HepG2 (cell line): ENCODE data around the gene SBNO2. TPM values are rescaled to one million over a fixed set of nuclear protein-coding genes. Genes with fewer than 3 reads are reported as not detected.
A peak's percentile ranks its signal among the peaks of the same experiment; 100 is the strongest.

Source experiments
- CSRNP2 ChIP-seq: sonication (generic); formaldehyde crosslinking; conservative IDR thresholded peaks from 2 replicates; pipeline ENCODE4 v1.8.0; 2022; ENCODE audit warnings: low read depth, missing genetic modification reagents
- EZH2 ChIP-seq: conservative IDR thresholded peaks from 2 replicates; pipeline ENCODE4 v1.6.1; 2012; ENCODE audit warnings: mild to moderate bottlenecking, low read depth, low read length, moderate library complexity
- GATAD2A ChIP-seq: IDR thresholded peaks from 2 replicates; pipeline ENCODE4 v1.6.1; 2016
- HDAC6 ChIP-seq: fragments of 200-600 bp; sonication (generic); IDR thresholded peaks from 2 replicates; pipeline ENCODE4 v1.7.0; 2017; ENCODE audit warnings: mild to moderate bottlenecking, antibody characterized with exemption, low read length, low read depth
- KAT7 ChIP-seq: IDR thresholded peaks from 2 replicates; pipeline ENCODE4 v1.6.1; 2018; ENCODE audit warnings: borderline replicate concordance, missing compliant biosample characterization
- KLF16 ChIP-seq, 2 experiments: sonication (generic) in 1 of 2; formaldehyde crosslinking in 1 of 2; IDR thresholded peaks; 2 replicates each; pipeline versions ENCODE4 v1.6.1 to v1.8.0; 2016 to 2023; ENCODE audit warnings: missing genetic modification reagents in 2 of 2, missing compliant biosample characterization in 1 of 2
- MXI1 ChIP-seq: IDR thresholded peaks from 3 replicates; pipeline ENCODE4 v1.6.1; 2012; ENCODE audit warnings: low read depth, low read length, inconsistent platforms, borderline replicate concordance
- MZF1 ChIP-seq: sonication (generic); formaldehyde crosslinking; IDR thresholded peaks from 2 replicates; pipeline ENCODE4 v1.8.1; 2023; ENCODE audit warnings: mild to moderate bottlenecking, missing genetic modification reagents, borderline replicate concordance
- NFYC ChIP-seq: IDR thresholded peaks from 2 replicates; pipeline ENCODE4 v1.6.1; 2016; ENCODE audit warnings: missing genetic modification reagents, missing compliant biosample characterization
- SETDB1 ChIP-seq: sonication (generic); formaldehyde crosslinking; IDR thresholded peaks from 2 replicates; pipeline ENCODE4 v1.5.1; 2020; ENCODE audit warnings: missing genetic modification reagents, mild to moderate bottlenecking, borderline replicate concordance
- SUZ12 ChIP-seq: fragments of 150-350 bp; IDR thresholded peaks from 2 replicates; pipeline ENCODE4 v1.6.1; 2014; ENCODE audit warnings: low read depth, low read length
- SYNCRIP ChIP-seq: fragments of 200-400 bp; formaldehyde crosslinking; IDR thresholded peaks from 2 replicates; pipeline ENCODE4 v1.6.1; 2018; ENCODE audit warnings: mild to moderate bottlenecking, low read depth, low read length; ENCODE audit not compliant: insufficient read depth
- TBX3 ChIP-seq: fragments of 450-650 bp; IDR thresholded peaks from 2 replicates; pipeline ENCODE4 v1.6.1; 2017; ENCODE audit warnings: antibody characterized with exemption, mild to moderate bottlenecking, inconsistent platforms, borderline replicate concordance
- ZBTB25 ChIP-seq: IDR thresholded peaks from 2 replicates; pipeline ENCODE4 v1.6.1; 2018; ENCODE audit warnings: missing genetic modification reagents
- ZBTB38 ChIP-seq: sonication (generic); formaldehyde crosslinking; IDR thresholded peaks from 2 replicates; pipeline ENCODE4 v1.5.1; 2020; ENCODE audit warnings: mild to moderate bottlenecking, missing genetic modification reagents
- ZBTB42 ChIP-seq: sonication (generic); formaldehyde crosslinking; IDR thresholded peaks from 2 replicates; pipeline ENCODE4 v1.5.0; 2020; ENCODE audit warnings: mild to moderate bottlenecking, missing genetic modification reagents
- ZFP91 ChIP-seq: sonication (generic); formaldehyde crosslinking; IDR thresholded peaks from 2 replicates; pipeline ENCODE4 v1.9.0; 2022; ENCODE audit warnings: missing genetic modification reagents, mild to moderate bottlenecking, borderline replicate concordance
- ZGPAT ChIP-seq: IDR thresholded peaks from 2 replicates; pipeline ENCODE4 v1.6.1; 2016; ENCODE audit warnings: mild to moderate bottlenecking
- ZNF414 ChIP-seq: sonication (generic); formaldehyde crosslinking; IDR thresholded peaks from 2 replicates; pipeline ENCODE4 v1.5.0; 2020; ENCODE audit warnings: missing genetic modification reagents
- ZNF451 ChIP-seq: sonication (generic); formaldehyde crosslinking; IDR thresholded peaks from 2 replicates; pipeline ENCODE4 v1.5.0; 2020; ENCODE audit warnings: mild to moderate bottlenecking, missing genetic modification reagents
- ZNF576 ChIP-seq: sonication (generic); formaldehyde crosslinking; IDR thresholded peaks from 2 replicates; pipeline ENCODE4 v1.4.0; 2020; ENCODE audit warnings: mild to moderate bottlenecking, missing genetic modification reagents
- ZNF883 ChIP-seq: sonication (generic); formaldehyde crosslinking; IDR thresholded peaks from 2 replicates; pipeline ENCODE4 v1.5.1; 2020; ENCODE audit warnings: mild to moderate bottlenecking, missing genetic modification reagents; ENCODE audit errors: not compliant biosample characterization
- polyA plus RNA-seq, 8 experiments: library from polyadenylated mRNA; depleted of rRNA in 3 of 8; stranded (reverse) in 7 of 8; unstranded in 1 of 8; fragments of >200 nt; fragmentation: Illumina TruSeq in 4 of 8; extraction: Trizol in 4 of 8; gene quantifications; 2 replicates each; pipeline versions ENCODE4 v1.2.1 to v1.2.3, GENCODE V29; 2011 to 2016; ENCODE audit warnings: low read depth in 4 of 8, missing spikeins in 1 of 8, mixed read lengths in 1 of 8; ENCODE audit not compliant: insufficient read depth in 1 of 8
- total RNA-seq, 5 experiments: library from RNA; depleted of rRNA; stranded (reverse); fragments of >200 nt; fragmentation: Illumina TruSeq; extraction: Trizol; gene quantifications; 2 replicates each; pipeline ENCODE4 v1.2.3, GENCODE V29; 2016; ENCODE audit warnings: low read depth in 1 of 5

The SBNO2 gene
- total and polyA plus RNA-seq, 2 of the 13 experiments (the other 11 are each of a cell fraction or from before 2014, with no cell fraction given) = 8.6 to 10.4 TPM

GRCh38 chr19:1113030-1113985 is 60.8 kb downstream of the SBNO2 start (continued):
- TF ChIP-seq SYNCRIP = no peak
- 0 out of 2 replicates have a peak, but pooled peaks have one; percentile 39 for TF ChIP-seq NFYC (CRISPR knock-in tag)
- TF ChIP-seq SETDB1 = no peak
- TF ChIP-seq ZNF883 (CRISPR knock-in tag) = peak; percentile 50
- TF ChIP-seq CSRNP2 (CRISPR knock-in tag) = no peak
- peak; percentile 87; the same call in 1 of the 2 replicates for TF ChIP-seq KAT7 (CRISPR knock-in tag)
- TF ChIP-seq TBX3 = peak; percentile 87
- peak; percentile 71; the same call in 1 of the 2 replicates for TF ChIP-seq ZFP91 (CRISPR knock-in tag)
- peak; percentile 80 for TF ChIP-seq ZBTB38
- no peak for TF ChIP-seq HDAC6
- TF ChIP-seq ZNF451 (CRISPR knock-in tag) = peak; percentile 33; the same call in 1 of the 2 replicates
- peak; percentile 70 for TF ChIP-seq ZNF414 (CRISPR knock-in tag)
- TF ChIP-seq ZNF576 = peak; percentile 65; the same call in 1 of the 2 replicates
- TF ChIP-seq EZH2 = no peak
- peak; percentile 84 for TF ChIP-seq ZGPAT (CRISPR knock-in tag)
- no peak for TF ChIP-seq SUZ12
- TF ChIP-seq MZF1 (CRISPR knock-in tag) = no peak
- peak; percentile 70 for TF ChIP-seq GATAD2A (CRISPR knock-in tag)
- peak in 1 of 2 experiments; percentile 92; a peak in 2 of 4 replicates for TF ChIP-seq KLF16 (CRISPR knock-in tag; IDR thresholded peaks at IDR 0.05)
- peak; percentile 78 for TF ChIP-seq ZBTB25 (CRISPR knock-in tag)
- TF ChIP-seq MXI1 = peak; percentile 87; the same call in 1 of the 3 replicates
- TF ChIP-seq ZBTB42 (CRISPR knock-in tag) = peak; percentile 64; the same call in 1 of the 2 replicates
